NCI-H345 (cell line): ENCODE measurements around the gene C14orf93.

Source experiments
- DNase-seq: peaks from one replicate; lab custom pipeline; 2025; lab: John Stamatoyannopoulos, UW

Gene C14orf93

DNA sequence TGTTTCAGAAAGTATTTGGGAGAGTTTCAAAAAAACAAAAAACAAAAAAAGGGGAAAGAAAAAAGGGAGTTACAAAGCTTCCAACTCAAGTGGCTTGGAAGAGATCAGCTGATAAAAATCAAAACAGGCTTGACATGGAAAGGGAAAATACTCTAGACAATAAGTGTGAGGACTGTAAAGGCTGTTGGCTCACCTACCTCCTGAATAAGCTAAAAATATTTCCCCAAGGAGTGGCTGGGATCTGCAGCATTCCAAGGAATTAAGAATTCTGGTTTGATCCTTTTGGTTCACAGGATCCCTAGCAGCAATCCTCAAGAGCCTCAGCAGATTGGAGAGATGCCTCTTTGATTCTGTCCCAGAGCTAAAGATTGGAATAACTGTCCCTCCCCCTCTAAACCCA is 16.4 kb downstream of the C14orf93 start:
- DNase-seq = no peak

DNA sequence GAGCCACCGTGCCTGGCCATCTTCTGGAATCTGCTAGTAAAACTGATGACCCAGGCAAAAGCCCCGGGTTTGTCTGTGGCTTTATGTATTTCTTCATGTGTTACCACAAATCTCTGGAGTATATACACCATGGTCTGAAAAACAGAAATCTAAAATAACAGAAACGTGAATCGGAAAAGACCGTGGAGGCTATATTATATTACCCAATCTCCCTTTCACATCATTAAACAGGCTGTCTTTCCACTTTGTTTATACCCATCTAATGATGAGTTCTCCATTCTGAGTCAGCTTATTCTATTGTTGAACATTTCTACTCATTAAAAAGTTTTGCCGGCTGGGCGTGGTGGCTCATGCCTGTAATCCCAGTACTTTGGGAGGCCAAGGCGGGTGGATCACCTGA is 18.1 kb downstream of the C14orf93 start:
- DNase-seq = no peak

DNA sequence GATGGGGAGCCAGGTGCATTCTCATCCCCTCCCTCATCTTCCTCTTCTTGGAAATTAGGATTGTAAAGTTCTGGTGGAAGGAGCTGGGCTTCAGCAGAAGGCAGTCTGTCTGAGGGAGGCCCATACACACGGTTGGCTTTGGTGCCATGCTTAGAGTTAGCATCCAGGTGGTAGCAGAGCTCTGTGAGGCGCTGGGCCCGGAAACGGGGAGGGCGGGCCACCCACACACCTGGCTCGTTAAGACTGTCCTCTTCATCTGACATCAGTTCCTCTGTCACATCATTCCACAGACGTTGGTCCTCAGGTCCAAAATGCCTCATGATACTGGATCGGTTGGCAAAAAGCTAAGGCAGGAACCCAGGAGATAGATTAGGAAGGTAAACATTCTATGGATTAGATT is 22.7 kb downstream of the C14orf93 start:
- DNase-seq = no peak

DNA sequence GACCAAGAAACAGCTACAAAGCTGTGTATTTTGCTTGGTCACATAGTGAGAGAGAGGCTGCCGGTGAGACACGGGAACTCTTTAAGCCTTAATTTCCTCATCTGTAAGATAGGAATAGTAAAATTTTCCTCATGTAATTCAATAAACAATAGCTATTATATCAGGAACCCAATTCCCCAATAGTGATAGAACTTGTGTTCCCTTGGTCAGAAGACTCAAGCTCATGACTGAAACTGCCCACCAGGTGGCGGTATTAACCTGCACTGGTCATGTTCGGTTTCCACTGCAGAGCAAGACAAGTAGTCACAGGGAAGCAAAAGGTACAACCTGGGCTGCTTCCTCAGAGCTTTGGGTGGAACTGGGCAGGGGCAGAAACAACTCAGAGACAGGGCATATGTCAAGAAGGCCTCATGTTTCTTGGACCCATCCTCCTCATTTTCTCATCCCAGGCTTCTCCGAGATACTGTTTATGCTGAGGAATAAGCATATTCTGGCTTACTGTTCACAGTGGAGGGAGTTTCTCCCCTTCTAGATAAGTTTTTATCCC is 23.4 kb downstream of the C14orf93 start:
- peak; percentile 86 for DNase-seq

DNA sequence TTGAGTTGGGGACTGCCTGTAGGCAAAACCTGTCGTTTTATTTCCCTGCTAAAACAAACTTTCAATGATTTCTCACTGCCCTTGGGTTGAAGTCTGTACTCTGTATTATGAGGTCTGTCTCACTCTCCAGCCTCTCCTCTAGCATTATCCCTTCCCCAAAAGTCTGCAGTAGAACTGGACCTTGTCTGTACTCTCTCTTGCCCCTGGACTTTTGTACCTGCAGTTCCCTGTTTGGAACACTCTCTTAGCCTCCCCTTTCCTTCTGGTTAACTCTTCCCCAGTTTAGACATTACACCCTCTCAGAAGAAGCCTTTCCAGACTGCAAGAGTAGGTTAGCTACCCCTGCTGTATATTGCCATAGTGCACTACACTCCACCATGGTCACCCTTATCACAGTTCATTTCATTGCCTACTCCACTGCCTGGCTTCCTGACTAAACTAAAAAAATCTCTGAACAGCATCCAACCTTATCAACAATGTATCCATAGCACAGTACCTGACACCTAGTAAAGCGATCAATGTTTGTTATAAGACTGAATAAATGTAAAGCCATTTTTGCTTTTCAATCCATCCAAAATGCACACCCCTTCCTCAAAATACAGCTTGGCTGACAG is 23.9 kb downstream of the C14orf93 start:
- no peak for DNase-seq

DNA sequence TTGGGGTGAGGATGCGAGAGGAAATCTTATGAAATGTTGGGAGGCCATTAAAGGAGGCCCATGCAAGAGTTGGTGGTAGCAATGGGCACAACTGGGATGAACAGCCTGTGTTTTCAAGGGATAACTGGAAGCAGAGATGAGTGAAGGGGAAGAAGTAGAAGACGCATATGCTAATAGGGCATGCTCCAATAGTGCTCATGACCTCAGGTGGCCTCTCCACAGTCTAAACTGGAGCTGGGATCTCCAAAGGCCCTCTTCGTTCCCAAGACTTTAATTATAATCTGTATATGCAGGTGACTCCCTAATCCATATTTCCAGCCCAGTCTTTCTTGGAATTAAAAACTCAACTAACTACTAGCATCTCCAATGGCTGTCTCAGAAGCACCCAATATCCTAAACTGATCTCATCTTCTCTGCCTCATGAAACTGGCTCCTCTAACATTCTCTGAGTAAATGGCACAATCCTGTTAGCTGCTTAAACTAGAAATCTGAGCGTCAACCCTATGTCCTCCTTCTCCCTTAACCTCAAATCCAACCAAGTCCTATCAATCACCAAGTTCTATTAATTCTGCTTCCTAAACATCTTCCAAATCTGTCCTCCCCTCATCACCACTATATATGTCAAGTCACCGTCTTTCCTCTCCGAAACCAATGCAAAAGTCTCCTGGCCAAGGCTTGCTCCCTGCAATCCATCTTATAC is 24.8 kb downstream of the C14orf93 start:
- DNase-seq = no peak

DNA sequence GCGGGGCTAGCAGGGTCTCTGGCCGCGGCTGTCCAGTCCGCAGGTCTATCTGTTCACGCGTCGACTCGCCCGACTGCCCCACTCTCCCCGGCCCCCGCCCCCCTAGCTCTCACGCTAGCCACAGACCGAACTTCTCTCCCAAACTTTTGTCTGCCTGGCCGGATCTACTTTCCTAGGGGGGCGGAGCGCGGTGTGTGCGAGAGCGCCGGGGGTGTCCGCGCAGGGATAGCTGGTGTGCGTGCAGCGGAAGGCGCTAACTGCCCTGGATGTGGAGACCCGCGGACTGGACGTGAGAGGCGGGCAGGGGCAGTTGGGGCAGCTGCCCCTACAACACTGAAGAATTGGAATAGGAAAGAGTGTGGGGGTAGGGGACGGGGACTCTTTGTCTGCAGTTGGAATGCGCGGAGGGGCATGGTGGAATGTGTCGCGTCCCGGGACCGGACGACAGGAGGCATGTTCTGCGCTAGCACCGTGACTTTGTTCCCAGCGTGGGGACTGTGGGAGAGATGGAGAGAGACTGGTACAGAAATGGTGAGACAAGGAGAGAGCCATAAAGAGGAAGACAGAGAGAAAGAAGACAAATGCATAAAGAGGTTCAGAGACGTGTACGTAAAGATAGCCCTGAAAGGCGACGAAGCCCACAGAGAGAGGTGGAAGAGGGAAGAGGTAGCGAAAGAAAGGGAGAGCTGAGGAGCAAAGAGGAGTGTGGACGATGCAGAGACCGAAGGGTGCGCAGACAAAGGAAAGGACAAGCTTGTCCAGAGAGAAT is 27.3 kb downstream of the C14orf93 start, which contains the start of gene AJUBA:
Gene AJUBA, minus strand, starts transcription at position 75 of the 769 bp plus-strand sequence. CDS start 285 bp downstream, outside the sequence.
- peak; percentile 78 for DNase-seq

DNA sequence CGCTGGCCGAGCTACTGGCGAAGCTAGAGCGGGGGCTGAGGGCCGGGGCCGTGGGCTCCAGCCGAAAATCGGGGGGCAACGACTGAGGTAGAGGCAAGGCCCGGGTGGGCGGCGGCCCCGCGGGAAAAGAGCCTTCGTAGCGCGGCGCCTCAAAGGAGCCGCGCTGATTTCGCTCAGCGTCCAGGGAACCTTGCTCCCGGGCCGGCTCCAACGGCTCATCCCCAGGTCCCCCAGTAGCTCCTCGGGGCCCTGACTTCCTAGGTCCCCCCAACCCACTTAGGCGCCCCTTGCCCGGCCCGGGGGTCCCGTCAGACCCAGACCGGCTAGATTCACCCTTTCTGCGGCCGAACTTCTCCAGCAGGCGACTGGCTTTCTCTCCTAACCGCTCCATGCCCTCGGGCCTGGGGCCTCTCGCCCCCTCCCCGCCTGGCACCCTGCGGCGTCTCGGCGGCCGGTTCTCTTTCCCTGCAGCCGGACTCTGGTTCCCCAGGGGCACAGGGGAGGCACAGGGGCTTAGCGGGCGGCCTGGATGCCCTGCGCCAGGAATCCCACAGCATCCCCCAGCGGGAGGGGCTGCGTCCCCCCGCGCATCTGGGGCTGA is 28.0 kb downstream of the C14orf93 start:
- no peak for DNase-seq

DNA sequence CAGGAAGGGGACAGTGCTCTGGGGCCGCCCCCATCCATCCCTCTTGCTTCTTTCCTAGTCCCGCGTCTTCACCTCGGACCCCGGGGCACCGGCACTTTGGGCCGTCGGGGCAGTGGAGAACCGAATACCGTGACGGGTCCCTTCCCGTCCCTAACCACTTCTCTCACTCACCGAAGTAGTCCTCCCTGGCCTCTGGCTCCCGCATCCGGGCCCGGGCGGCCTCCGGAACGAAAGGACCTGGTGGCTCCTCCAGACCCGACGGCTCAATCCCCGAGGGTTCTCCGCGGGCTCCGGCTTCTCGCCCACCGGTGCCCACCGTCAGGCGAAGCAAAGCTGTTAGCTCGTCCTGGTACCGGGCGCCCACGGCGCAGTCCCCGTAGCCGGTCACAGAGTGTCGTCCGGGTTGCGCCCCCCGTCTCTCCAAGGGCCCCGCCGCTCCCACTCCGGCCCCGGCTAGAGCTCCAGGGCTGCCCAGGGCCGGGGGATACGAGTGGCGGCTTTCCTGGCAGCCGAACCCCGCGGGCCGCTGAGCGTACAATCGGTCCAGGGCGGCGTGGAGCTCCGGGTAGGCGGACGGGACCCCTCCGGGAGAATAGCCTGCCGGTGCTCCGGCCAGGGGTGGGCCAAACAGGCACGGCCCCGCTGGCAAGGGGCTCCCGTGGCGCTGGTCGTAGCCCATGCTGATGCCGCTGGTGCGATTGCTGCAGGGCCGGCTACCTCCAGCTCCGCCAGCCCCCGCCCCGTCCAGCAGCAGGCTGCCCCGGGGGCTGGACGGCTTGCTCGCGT is 28.7 kb downstream of the C14orf93 start:
- no peak for DNase-seq

DNA sequence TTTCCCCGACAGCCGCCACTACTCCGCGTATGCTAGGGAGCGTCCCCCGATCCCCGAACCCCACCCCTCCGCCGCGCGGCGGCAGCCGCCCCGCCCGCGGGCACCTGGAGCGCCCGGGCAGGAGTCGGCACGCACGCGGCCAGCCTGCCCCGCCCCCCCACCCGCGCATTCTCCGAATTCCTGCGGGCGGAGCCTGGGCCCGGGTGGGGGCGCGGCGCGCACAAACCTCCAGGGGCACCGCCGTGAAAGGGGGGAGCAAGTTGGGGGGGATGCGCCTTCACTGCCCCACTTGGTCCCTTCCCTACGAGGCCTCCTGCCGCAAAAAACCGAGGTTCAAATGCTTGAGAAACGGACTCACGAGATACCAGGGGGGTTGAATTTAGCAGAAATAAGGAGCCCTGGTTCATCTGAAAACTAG is 29.3 kb downstream of the C14orf93 start:
- DNase-seq = no peak

DNA sequence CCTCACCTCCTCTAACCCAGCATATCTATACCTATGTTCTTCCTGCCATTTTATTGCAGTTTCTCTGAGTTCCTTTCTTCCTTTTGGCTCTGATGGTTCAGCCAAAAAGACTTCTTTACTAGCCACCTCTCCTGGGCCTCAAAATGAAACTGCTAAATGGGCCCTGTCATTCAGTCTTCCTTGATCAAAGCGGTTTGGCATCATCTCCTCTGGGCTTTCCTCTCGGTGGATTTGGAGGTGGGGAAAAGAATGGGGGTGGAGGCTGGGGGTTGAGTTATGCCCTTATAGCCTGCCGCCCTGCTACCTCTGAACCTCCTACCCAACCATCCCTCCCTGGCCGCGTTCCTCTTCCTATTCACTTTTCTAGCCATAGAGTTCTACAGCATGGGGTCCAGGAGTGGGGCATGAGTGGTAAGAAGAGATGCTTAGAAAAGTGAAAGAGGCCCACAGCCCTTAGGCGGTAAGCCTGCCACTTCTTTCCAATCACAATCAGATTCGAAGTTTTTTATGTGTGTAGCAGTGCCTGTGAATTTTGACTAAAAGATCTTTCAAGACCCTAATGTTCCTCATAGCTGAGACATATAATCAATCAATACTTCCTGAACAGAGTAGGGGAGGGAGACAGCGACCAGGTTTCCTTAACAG is 30.1 kb downstream of the C14orf93 start:
- DNase-seq = no peak

DNA sequence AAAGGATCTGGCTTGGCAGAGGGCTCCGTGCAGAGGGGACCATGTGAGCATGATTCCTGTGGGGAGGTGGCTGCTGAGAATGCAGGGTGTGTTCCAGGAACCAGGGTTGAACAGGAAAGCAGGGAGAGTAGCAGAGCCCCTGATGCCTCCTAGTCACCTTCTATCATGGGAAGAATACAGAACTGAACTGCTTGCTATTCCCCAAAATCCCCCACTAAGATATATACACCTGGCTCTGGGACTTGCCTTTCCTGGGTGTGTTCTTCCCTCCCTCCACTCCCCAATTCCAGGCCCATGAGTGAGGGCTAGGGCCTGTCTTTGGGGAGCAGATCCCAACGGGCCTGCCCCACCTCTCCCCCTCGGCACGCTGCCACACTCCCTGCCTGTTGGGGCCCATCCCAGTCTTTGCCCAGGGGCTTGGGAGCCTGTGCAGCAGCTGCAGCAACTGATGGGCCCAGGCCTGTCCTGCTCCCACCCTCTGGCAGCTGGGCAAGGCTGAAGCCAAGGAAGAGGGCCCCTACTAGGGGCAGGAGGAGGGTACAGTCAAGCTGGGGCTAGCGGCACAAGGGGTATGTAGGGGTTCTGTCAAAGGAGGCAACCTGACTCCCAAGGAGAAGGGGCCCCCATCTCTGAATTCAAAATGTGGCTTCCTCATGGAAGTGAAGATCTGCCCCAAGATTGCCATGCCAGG is 30.8 kb downstream of the C14orf93 start:
- no peak for DNase-seq

DNA sequence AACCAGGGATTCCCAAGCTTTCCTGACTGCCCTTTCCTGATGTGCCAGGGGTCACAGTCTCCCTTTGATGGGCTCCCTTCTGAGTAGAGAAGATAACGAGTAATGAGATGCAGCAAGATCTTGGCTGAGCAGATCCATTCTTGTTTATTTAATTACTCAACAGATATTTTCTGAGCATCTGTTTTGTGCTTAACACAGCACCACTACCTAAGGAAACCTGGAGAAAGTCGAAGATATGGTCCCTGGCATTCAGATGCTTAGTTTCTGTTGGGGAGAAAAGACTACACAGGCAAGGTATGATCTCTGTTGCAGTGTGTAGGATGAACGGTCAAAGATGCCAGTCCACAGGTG is 31.5 kb downstream of the C14orf93 start:
- DNase-seq = no peak

DNA sequence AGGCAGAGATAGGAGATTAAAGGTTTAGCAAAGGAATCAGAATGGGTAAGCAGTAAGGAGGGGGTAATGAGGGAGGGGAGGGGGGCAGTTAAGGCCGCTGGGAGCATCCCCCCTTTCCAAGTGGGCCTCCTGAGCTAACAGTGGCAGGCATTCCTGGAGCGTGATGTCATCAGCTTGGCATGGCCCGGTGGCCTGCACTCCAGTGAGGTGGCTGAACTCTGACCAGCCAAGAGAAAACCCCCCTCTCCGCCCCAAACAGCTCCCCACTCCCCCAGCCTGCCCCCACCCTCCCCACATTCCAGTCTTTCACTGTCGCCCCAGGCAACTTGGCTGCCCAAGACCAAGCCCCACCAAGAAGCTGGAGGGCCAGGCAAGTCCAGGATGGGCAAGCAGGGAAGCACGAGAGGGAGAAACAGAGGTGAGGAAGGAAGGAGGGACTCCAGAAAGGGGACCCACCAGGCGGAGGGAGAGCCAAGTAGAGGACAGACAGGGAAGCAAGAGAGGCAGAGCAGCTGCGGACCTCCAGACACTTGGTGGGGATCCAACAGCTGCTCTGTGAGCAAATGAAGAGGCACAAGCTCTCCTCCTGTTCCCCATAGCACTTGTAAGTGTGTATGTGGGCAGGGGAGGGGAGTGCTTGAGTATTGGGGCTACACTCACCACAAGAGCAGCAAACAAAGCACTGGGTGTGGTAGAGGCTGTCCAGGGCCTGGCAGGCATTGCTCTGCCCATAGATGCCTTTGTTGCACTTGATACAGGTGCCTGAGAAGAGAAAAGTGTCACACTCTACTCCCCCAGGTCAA is 32.1 kb downstream of the C14orf93 start:
- no peak for DNase-seq

DNA sequence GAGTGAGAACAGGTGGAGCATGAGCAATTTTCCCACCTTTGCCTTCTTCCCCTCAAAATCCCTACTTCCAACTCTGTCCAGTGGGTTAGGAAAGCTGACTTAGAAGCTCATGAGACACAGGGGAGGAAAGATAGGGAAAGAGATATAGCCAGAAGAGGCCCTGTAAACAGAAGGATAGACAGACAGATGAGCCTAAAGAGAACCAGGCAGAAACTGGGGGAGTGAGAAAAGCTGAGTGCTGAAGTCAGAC is 32.6 kb downstream of the C14orf93 start:
- no peak for DNase-seq

DNA sequence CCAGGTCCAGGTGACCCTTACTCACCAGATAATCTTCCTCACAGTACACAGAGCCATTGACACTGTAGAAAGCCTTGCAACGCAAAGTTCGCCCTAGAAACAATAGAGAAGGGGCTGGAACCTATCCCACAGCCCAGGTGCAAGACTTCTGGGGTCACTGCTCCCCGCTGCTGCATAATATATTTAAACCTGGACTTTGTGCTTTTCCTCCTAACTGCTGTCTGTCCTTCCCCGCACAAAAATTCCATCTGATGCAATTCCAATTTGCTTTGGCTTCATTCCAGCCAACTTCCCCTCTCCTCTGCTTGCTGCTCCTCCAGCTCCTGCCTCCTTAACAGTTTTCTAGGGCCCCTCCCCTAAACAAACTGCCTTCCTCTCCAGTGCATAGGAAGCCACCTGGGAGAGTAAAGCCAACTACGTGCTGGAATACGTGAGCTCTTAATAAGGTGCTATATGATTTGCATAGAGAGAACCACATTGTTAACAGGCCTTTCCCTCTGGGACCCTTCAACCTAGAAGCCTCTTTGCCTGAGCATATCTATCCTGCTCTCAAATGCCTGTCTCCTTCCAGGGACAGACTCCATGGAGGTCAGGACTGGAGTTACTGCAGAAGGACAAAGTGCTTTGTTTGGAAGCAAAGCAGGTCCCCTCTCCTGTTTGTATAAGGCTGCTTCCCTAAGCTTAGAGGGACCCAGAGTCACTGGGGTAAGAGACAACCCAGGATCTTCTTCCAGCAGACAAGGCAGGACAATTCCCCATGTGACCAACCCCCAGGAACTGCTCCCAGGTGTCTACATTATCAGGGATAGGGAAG is 33.1 kb downstream of the C14orf93 start:
- no peak for DNase-seq

DNA sequence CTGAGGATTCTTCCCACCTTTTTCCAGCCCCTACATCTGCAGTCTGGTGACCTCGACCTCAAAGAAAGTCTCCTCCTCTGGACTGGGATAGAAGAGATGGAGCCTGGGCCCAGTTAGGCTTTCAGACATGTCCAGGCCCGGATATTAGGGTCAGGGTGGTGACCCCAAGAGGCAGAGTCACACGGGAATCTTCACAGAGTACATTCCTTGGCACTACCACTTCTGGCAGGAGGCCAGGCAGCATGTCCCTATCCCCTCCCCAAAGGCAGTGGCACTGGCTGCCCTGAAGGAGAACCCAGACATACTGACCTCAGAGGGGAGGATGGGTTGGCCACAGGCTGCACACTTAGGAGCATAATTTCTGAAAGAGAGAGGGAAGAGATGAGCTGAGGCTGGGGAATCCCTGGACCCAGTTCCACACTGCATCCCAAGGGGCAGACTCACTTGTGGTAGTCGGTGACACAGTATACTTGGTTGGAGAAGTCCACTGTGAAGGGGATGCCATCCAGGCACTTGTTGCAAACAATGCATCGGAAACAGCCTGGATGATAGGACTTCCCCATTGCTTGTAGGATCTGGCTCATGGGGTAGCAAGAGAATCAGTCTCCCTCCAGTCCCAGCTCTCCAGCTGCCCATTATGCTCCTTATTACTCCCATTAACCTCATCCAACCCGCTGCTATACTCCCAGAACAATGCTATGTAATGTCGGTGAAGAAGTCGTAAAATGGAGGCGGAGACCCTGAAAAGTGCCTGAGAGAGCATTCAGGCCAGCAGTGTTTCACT is 35.2 kb downstream of the C14orf93 start:
- DNase-seq = no peak
